ENCODE results near the gene MAB21L3. TPM values are rescaled to one million over a fixed set of nuclear protein-coding genes. Genes with fewer than 3 reads are reported as not detected.

The MAB21L3 gene
- not detected for polyA plus RNA-seq (2013, experiment 1 of 2)
- polyA plus RNA-seq (2013, experiment 2 of 2), result not detected

- Histone ChIP-seq H3K9ac (ENCODE audit: low read depth, low read length) (no peak within 1 kb of the TSS), H3K27ac (ENCODE audit: low read depth, low read length) (no peak within 1 kb of the TSS), H3K9me3 (ENCODE audit: insufficient read depth, low read depth, low read length) (no peaks in the 10 kb centered on the region), H3K27me3 (ENCODE audit: insufficient read depth, low read length) (no peaks in the 10 kb centered on the region), H3K4me1 (ENCODE audit: insufficient read depth, low read length) (peaks cover 8% of the 10 kb centered on the region; the same call in 1 of the 2 replicates), H3K4me3 (ENCODE audit: low read length) (no peak within 1 kb of the TSS), H3K36me3 (ENCODE audit: insufficient read depth, low read length) (no peaks in the 10 kb centered on the region)
- 89% methylated on average over 12 of the region's 12 CpGs for WGBS
These were observed at the start of gene MAB21L3 for GRCh38 chr1:116110567-116111523. Gene MAB21L3 (plus strand): TSS chr1:116111399. CDS start chr1:116112616, 1,217 bp downstream.

- Histone ChIP-seq H3K27ac (ENCODE audit: low read depth, low read length) (no peak overlapping the region), H3K36me3 (ENCODE audit: insufficient read depth, low read length) (peaks cover 9% of the 10 kb centered on the region; the same call in 1 of the 2 replicates), H3K4me3 (ENCODE audit: low read length) (no peak overlapping the region), H3K9ac (ENCODE audit: low read depth, low read length) (no peak overlapping the region), H3K4me1 (ENCODE audit: insufficient read depth, low read length) (no peaks in the 10 kb centered on the region), H3K27me3 (ENCODE audit: insufficient read depth, low read length) (no peaks in the 10 kb centered on the region), H3K9me3 (ENCODE audit: insufficient read depth, low read depth, low read length) (peaks cover 6% of the 10 kb centered on the region; the same call in 1 of the 2 replicates)
- WGBS, result 88% methylated on average over 1 of the region's 1 CpG
These were observed 49.0 kb upstream of the MAB21L3 start for GRCh38 chr1:116062201-116062600.

- Histone ChIP-seq H3K9me3 (ENCODE audit: insufficient read depth, low read depth, low read length) (no peaks in the 10 kb centered on the region), H3K4me1 (ENCODE audit: insufficient read depth, low read length) (no peaks in the 10 kb centered on the region), H3K36me3 (ENCODE audit: insufficient read depth, low read length) (peaks cover 14% of the 10 kb centered on the region; the same call in 1 of the 2 replicates), H3K27me3 (ENCODE audit: insufficient read depth, low read length) (no peaks in the 10 kb centered on the region), H3K27ac (ENCODE audit: low read depth, low read length) (no peak overlapping the region), H3K4me3 (ENCODE audit: low read length) (no peak overlapping the region), H3K9ac (ENCODE audit: low read depth, low read length) (no peak overlapping the region)
- 93% methylated on average over 2 of the region's 2 CpGs for WGBS
These were observed 46.6 kb upstream of the MAB21L3 start for GRCh38 chr1:116064616-116065015.

GRCh38 chr1:116066868-116067565 is 44.2 kb upstream of the MAB21L3 start:
- Histone ChIP-seq H3K36me3 (ENCODE audit: insufficient read depth, low read length) (peaks cover 14% of the 10 kb centered on the region; the same call in 1 of the 2 replicates), H3K9ac (ENCODE audit: low read depth, low read length) (no peak overlapping the region), H3K9me3 (ENCODE audit: insufficient read depth, low read depth, low read length) (no peaks in the 10 kb centered on the region), H3K4me1 (ENCODE audit: insufficient read depth, low read length) (no peaks in the 10 kb centered on the region), H3K27me3 (ENCODE audit: insufficient read depth, low read length) (no peaks in the 10 kb centered on the region), H3K4me3 (ENCODE audit: low read length) (no peak overlapping the region), H3K27ac (ENCODE audit: low read depth, low read length) (no peak overlapping the region)
- 97% methylated on average over 1 of the region's 2 CpGs for WGBS

GRCh38 chr1:116067566-116067890 is 43.7 kb upstream of the MAB21L3 start:
- H3K36me3 ChIP-seq (ENCODE audit: insufficient read depth, low read length), result peaks cover 14% of the 10 kb centered on the region; the same call in 1 of the 2 replicates
- H3K9ac ChIP-seq (ENCODE audit: low read depth, low read length), result no peak overlapping the region
- H3K4me1 ChIP-seq (ENCODE audit: insufficient read depth, low read length), result no peaks in the 10 kb centered on the region
- no peak overlapping the region for H3K27ac ChIP-seq (ENCODE audit: low read depth, low read length)
- WGBS, result 92% methylated on average over 2 of the region's 2 CpGs
- H3K9me3 ChIP-seq (ENCODE audit: insufficient read depth, low read depth, low read length), result no peaks in the 10 kb centered on the region
- no peak overlapping the region for H3K4me3 ChIP-seq (ENCODE audit: low read length)
- no peaks in the 10 kb centered on the region for H3K27me3 ChIP-seq (ENCODE audit: insufficient read depth, low read length)

GRCh38 chr1:116075575-116075974 is 35.6 kb upstream of the MAB21L3 start:
- Histone ChIP-seq H3K4me3 (ENCODE audit: low read length) (no peak overlapping the region), H3K4me1 (ENCODE audit: insufficient read depth, low read length) (0 out of 2 replicates have a peak, but pooled peaks cover 3% of the 10 kb centered on the region), H3K27ac (ENCODE audit: low read depth, low read length) (no peak overlapping the region), H3K9ac (ENCODE audit: low read depth, low read length) (no peak overlapping the region), H3K27me3 (ENCODE audit: insufficient read depth, low read length) (no peaks in the 10 kb centered on the region), H3K9me3 (ENCODE audit: insufficient read depth, low read depth, low read length) (no peaks in the 10 kb centered on the region), H3K36me3 (ENCODE audit: insufficient read depth, low read length) (no peaks in the 10 kb centered on the region)
- no CpG with 5 or more reads among the region's 1 CpG for WGBS

GRCh38 chr1:116075990-116076389 is 35.2 kb upstream of the MAB21L3 start:
- H3K27me3 ChIP-seq (ENCODE audit: insufficient read depth, low read length), result no peaks in the 10 kb centered on the region
- WGBS, result 82% methylated on average over 2 of the region's 4 CpGs
- no peak overlapping the region for H3K27ac ChIP-seq (ENCODE audit: low read depth, low read length)
- no peaks in the 10 kb centered on the region for H3K9me3 ChIP-seq (ENCODE audit: insufficient read depth, low read depth, low read length)
- no peak overlapping the region for H3K4me3 ChIP-seq (ENCODE audit: low read length)
- H3K4me1 ChIP-seq (ENCODE audit: insufficient read depth, low read length), result 0 out of 2 replicates have a peak, but pooled peaks cover 3% of the 10 kb centered on the region
- H3K9ac ChIP-seq (ENCODE audit: low read depth, low read length), result no peak overlapping the region
- no peaks in the 10 kb centered on the region for H3K36me3 ChIP-seq (ENCODE audit: insufficient read depth, low read length)

GRCh38 chr1:116076831-116077230 is 34.4 kb upstream of the MAB21L3 start:
- 0 out of 2 replicates have a peak, but pooled peaks cover 3% of the 10 kb centered on the region for H3K4me1 ChIP-seq (ENCODE audit: insufficient read depth, low read length)
- 96% methylated on average over 2 of the region's 3 CpGs for WGBS
- no peak overlapping the region for H3K4me3 ChIP-seq (ENCODE audit: low read length)
- no peaks in the 10 kb centered on the region for H3K27me3 ChIP-seq (ENCODE audit: insufficient read depth, low read length)
- H3K9ac ChIP-seq (ENCODE audit: low read depth, low read length), result no peak overlapping the region
- H3K36me3 ChIP-seq (ENCODE audit: insufficient read depth, low read length), result no peaks in the 10 kb centered on the region
- H3K27ac ChIP-seq (ENCODE audit: low read depth, low read length), result no peak overlapping the region
- no peaks in the 10 kb centered on the region for H3K9me3 ChIP-seq (ENCODE audit: insufficient read depth, low read depth, low read length)

- H3K4me1 ChIP-seq (ENCODE audit: insufficient read depth, low read length), result 0 out of 2 replicates have a peak, but pooled peaks cover 3% of the 10 kb centered on the region
- no peaks in the 10 kb centered on the region for H3K27me3 ChIP-seq (ENCODE audit: insufficient read depth, low read length)
- no peak overlapping the region for H3K27ac ChIP-seq (ENCODE audit: low read depth, low read length)
- WGBS, result 81% methylated on average over 4 of the region's 6 CpGs
- H3K4me3 ChIP-seq (ENCODE audit: low read length), result no peak overlapping the region
- H3K9me3 ChIP-seq (ENCODE audit: insufficient read depth, low read depth, low read length), result no peaks in the 10 kb centered on the region
- no peaks in the 10 kb centered on the region for H3K36me3 ChIP-seq (ENCODE audit: insufficient read depth, low read length)
- H3K9ac ChIP-seq (ENCODE audit: low read depth, low read length), result no peak overlapping the region
These were observed 32.4 kb upstream of the MAB21L3 start for GRCh38 chr1:116078699-116079223.

- no peak overlapping the region for H3K27ac ChIP-seq (ENCODE audit: low read depth, low read length)
These were observed 23.6 kb upstream of the MAB21L3 start for GRCh38 chr1:116087628-116088027.

GRCh38 chr1:116089870-116090269 is 21.3 kb upstream of the MAB21L3 start:
- H3K4me3 ChIP-seq (ENCODE audit: low read length), result no peak overlapping the region
- no peak overlapping the region for H3K27ac ChIP-seq (ENCODE audit: low read depth, low read length)
- H3K9ac ChIP-seq (ENCODE audit: low read depth, low read length), result no peak overlapping the region
- H3K9me3 ChIP-seq (ENCODE audit: insufficient read depth, low read depth, low read length), result peaks cover 16% of the 10 kb centered on the region
- 89% methylated on average over 1 of the region's 1 CpG for WGBS
- H3K36me3 ChIP-seq (ENCODE audit: insufficient read depth, low read length), result no peaks in the 10 kb centered on the region
- H3K27me3 ChIP-seq (ENCODE audit: insufficient read depth, low read length), result no peaks in the 10 kb centered on the region
- no peaks in the 10 kb centered on the region for H3K4me1 ChIP-seq (ENCODE audit: insufficient read depth, low read length)

More at GRCh38 chr1:116087628-116088027, 23.6 kb upstream of the MAB21L3 start:
- H3K4me1 ChIP-seq (ENCODE audit: insufficient read depth, low read length), result no peaks in the 10 kb centered on the region
- H3K36me3 ChIP-seq (ENCODE audit: insufficient read depth, low read length), result no peaks in the 10 kb centered on the region
- no peaks in the 10 kb centered on the region for H3K27me3 ChIP-seq (ENCODE audit: insufficient read depth, low read length)
- H3K9me3 ChIP-seq (ENCODE audit: insufficient read depth, low read depth, low read length), result peaks cover 10% of the 10 kb centered on the region
- no peak overlapping the region for H3K9ac ChIP-seq (ENCODE audit: low read depth, low read length)
- no peak overlapping the region for H3K4me3 ChIP-seq (ENCODE audit: low read length)

Data from HUES64 (cell line).